GM19035 (cell line): Measurements from ENCODE around the gene TOX2.

Source experiments
- ATAC-seq: cut with Tn5 transposase; IDR thresholded peaks from one replicate; pipeline ENCODE4 v1.9.1; 2021; ENCODE audit not compliant: unreplicated experiment

Gene TOX2

DNA sequence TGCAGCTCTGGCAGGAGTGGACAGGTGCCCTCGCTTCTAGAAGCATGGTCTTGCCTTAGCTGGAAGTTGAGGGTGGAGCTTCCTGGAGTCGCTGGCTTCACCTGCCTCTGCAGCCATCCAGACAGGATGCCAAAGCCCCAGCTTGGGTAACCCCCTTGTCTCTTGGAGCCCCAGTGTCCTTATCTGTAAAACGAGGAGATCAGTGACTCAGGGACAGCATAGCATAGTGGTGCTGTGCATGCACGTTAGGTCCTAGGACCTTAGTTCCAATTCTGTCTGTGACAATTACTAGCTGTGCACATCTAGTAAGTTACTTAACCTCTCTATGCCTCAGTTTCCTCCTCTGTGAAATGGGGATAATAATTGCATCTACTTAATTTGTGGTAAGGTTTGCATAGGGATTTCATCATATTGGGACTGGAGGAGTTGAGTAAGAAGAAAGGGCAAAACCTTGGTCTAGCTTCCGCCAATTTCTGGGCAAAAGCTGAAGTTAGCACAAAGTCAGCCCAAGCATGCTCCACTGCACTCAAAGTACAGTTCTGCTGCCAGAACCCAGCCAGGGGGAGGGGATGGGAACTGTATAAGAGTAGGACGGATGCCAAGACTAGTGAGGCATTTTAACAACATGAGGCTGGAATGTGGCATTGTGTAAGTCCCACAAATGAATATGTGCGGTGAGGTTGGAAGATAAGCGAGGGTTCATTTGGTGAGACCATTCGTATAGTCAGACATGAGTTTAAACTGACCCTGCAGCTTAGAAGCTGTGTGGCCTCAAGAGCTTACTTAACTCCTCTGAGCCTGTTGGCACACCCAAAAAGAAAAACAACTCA is 24.5 kb downstream of the TOX2 start:
- no peak for ATAC-seq

DNA sequence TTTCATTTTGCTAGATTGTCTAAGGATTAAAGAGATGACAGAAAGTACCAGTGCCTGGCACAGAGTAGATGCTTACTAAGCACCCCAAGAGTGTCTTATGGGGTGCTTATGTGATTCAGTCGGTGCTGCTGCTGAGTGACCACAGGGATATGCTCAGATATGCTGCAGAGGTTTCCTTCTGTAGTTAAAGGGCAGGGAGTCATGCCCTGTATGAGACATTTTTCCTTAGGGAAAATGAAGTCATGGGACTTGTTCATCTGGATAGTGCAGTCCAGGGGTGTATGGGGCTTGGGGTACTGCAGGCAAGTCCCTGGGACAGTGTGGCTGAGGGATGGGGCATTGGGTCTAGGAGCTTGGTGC is 25.1 kb downstream of the TOX2 start:
- ATAC-seq = no peak

DNA sequence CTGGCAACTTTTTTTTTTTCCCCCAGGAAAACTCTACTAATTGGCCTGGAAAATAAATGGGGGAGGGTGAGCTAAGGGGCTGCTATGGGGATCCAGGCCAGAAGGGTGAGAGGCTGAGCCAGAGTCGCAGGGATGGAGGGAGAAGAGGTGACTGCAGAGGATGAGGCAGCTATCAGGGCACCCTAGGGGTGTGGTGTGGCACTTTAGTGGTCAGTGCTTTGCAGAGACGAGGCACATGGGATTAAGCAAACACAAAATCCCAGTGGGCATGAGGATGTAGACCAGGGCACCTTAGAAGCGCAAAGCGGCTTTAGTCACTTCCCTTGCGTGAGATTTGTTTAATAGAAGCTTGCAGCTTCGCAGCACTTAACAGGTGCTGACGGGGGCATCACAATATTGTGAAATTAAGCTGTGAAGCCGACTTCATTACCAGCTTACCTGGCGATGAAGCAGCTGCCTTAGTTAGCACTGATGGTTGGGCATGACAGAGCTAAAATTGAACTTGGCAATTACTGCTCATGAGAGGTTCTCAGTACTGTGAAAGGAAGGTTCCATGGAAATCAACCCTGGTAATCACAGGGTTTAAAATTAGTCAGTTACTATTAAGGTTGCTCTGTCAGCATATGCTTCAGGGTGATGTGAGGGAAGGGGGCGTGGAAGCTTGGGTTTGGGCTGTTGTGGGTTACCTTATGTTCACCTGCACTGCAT is 26.0 kb downstream of the TOX2 start:
- ATAC-seq = no peak

DNA sequence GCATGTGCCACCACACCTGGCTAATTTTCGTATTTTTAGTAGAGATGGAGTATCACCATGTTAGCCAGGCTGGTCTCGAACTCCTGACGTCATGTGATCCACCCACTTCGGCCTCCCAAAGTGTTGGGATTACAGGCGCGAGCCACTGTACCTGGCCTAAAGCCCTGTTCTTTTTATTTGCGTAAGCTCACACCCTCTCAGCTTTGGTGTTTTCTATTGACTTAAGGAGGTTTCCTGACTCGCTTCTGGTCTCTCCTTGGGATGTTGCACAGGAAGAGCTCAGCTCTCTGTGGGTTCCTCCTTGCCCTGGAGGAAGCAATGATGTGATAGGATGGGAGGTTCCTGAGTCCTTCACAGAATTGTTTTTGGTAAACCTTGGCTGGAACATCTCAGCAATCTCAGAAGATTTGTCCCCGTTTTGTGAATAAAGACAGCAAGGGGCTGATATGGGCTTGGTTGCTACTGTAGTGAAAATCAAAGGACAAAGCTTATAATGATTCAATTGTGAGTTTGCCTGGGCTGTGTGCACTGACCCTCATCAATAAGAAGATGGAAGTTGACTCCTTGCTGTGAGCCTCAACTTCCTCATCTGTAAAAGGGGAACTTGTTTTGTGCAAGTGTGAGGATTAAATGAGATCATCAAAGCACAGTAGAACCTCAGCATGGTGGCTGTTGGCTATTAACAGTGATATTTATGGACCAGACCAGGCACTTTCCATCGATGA is 27.0 kb downstream of the TOX2 start:
- ATAC-seq = no peak

DNA sequence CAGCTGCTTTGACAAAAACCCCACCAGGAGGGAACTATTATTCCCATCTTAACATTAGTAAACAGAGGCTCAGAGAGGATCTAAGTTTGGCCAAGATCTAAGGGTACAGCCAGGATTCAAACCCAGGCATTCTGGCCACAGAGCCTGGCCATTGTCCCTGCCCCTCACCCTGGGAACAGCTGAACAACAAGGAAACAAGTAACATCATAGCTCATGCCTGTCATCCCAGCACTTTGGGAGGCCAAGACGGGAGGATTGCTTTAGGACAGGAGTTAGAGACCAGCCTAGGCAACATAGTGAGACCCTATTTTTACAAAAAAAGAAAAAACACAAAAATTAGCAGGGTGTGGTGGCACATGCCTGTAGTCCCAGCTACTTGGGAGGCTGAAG is 27.5 kb downstream of the TOX2 start:
- ATAC-seq = no peak

DNA sequence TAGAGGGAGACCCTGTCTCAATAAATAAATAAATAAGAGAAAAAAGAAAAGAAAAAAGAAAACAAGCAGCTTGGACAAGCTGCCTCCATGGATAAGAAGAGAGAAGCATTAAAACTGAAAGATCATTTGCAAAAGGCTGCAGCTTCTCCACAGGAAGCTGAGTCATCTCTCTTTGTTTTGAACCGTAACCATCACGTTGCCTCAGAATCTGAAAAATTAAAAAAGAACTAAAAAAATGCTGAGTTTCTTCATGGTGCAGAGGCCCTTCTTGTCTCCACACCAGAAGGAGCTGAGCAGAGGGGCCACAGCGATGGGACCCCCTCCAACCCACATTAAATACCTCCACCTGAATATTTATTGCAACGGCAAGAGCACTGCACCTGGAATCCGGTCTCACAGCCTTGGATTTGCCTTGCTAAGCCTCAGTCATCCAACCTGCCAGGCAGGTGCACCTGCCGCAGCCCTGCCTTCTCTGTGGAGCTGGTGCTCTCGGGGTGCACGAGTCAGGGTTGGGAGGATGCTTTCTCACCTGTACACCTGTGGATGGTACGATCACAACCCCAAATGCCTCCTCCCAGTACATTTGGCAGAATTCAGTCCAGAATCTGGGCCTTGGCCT is 28.1 kb downstream of the TOX2 start:
- ATAC-seq = peak; percentile 48

DNA sequence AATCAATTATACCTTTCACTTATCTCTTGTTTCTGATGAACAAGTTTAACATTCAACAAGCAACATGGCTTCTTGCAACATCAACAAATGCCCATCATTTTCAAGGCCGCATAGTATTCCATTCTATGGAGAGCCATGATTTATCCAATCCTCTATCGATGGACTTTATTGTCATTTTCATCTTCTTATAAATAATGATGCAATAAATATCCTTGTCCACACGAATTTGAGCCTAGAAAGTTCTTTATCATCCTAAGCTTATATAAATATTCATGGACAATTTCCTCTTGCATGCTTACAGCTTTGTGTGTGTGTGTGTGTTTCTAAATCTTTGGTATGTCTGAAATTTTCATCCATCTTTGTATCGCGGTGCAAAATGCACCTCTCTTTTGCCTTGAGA is 29.1 kb downstream of the TOX2 start:
- no peak for ATAC-seq

DNA sequence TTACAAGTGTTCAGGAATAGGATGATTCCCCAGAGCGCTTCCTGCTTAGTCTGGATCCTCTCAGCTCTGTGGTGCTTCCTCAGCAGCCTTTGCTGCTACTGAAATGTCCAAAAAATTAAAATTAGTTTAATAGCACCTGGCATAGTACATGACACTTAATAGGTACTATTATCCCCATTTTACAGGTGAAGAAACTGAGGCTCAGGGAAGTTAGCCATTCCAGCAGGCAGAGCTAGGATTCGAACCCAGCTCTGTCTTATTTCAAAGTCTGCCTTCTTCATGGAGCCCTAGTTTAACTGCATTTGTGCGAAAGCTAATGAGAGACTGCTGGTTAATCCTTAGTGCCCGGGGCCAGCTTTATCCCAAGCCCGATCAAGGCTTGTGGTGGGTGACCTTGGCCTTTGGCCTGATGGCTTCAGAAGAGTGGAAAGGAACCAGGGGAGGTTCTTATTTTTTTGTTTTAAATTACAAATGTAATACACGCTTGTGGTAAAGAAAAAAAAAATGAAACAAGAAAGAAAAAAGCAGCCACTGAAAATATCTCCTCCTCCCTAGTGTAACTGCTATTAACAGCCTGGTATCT is 30.1 kb downstream of the TOX2 start:
- no peak for ATAC-seq

DNA sequence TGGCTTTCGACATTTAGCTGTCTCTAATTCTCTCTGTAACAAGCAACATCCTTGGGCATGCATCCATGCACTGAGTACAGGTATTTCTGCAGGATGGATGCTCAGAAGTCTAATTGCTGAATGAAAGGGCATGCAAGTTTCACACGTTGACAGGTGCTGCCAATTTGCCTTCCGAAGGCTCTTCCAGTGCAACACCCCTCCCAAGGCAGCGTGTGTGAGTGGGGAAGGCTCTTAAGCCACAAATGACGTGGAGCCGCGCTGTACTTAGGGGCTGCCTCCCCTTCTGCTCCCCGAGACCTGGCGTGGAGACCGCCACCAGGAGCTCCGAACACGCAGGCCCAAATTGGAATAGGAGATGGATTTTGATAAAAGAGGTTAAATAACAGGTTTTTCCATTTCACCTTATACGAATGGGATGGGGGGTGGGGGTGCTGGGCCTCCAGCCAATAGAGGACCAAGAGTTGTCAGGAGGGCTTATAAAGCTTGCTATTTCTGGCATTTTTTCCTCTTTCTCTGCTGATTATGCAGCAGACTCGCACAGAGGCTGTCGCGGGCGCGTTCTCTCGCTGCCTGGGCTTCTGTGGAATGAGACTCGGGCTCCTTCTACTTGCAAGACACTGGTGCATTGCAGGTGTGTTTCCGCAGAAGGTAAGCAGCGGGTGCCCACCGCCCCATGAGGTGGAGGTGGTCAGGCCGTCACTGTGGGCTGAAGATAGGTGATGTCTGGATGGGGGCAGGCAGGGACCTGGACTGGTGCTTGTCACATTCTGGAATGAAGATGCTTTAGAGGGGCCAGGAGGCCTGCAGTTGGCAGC is 30.9 kb downstream of the TOX2 start:
- ATAC-seq = no peak

DNA sequence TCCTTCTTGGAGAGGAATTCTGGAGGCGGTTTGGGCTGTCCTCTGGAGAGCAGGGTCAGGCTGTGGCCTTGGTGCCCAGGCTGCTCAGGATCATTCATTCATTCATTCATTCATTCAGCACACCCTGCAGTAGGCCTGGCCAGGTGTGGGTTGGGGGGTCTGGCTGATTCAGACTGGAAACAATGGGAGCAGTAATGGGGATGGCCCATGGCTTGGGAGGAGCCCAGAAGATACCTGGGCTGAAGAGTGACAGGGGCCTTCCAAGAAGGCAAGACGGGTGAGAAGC is 31.5 kb downstream of the TOX2 start:
- ATAC-seq = no peak

DNA sequence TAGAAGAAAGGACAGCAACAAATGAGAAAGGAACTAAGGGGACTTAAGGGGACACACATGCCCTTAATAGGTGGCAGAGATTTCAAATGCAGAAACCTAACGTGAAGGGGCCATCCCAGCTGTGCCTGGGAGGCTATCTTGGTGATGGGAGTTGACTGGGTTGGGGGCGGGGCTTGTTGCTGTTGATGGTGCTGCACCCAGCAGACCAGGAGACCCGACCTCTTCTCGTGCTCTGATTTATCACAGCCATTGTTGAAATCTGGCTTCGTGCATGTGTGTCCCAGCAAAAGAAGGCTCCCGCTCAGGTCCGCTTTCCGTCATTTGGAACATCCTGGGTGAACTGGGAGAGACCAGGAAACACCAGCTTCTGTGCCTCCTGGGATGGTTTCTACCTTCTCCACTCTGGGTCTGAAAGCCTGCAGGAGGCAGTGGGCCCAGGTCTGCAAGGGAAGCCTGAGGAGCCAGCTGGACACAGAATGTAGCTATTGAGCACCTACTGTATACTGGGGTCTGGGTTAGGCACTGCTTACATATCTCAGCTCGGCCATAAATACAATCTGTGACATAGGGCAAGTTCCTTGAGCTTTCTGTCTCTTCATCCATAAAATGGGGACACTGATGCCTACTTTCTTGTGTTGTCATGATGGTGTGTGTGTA is 32.1 kb downstream of the TOX2 start:
- no peak for ATAC-seq

DNA sequence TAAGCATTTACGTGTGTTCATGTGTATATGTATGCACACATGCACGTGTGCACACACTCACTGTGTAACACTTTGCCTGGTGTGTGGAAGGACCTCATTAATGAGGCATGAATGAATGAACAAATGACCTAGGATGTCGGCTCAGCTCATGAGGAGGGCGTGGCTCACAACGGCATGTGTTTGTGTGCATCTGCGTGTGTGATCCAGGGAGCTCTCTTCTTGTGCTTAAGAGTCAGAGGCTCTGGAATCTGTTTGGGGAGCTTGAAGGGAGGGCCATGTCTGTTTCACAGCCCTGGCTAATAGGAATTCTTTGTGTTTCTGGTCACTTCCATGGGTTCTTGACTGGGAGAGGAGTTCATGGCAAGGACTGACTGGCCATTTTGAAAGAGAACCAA is 32.7 kb downstream of the TOX2 start:
- ATAC-seq = no peak

DNA sequence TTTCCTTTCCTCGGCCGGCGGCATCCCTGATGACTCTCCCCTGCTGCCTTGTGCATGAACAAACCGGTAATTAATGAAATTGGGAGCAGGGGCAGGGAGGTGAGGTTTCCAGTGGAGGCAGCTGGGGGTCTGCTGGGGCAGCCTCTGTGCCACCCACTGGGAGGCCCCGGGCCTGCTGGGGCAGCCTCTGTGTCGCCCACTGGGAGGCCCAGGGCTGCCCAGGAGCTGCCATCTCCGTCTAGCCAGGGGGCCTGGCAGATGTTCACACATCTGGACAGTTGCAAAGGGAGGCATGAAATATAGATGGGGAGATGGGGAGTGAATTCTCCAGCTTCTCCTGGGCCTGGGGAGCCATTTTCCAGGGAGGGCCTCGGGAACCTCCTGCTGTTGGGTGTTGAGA is 33.8 kb downstream of the TOX2 start:
- no peak for ATAC-seq

DNA sequence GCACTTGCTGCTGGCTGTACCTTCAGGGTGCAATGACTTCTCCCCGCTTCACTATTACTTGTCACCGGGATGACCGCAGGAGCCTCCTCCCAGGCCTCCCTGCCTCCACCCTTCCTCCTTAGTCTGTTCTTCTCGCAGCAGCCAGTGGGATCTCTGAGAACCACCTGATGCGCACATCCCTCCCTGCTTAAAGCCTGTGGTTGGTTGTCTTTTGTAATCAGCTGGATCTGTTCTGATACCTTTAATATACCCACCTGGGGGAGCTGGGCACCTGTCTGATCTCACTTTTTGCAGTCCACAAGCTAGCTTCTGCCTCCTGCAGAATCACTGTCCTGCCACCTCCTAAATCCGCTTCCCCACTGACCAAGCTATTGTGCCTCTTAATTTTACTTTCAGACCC is 34.6 kb downstream of the TOX2 start:
- ATAC-seq = no peak

DNA sequence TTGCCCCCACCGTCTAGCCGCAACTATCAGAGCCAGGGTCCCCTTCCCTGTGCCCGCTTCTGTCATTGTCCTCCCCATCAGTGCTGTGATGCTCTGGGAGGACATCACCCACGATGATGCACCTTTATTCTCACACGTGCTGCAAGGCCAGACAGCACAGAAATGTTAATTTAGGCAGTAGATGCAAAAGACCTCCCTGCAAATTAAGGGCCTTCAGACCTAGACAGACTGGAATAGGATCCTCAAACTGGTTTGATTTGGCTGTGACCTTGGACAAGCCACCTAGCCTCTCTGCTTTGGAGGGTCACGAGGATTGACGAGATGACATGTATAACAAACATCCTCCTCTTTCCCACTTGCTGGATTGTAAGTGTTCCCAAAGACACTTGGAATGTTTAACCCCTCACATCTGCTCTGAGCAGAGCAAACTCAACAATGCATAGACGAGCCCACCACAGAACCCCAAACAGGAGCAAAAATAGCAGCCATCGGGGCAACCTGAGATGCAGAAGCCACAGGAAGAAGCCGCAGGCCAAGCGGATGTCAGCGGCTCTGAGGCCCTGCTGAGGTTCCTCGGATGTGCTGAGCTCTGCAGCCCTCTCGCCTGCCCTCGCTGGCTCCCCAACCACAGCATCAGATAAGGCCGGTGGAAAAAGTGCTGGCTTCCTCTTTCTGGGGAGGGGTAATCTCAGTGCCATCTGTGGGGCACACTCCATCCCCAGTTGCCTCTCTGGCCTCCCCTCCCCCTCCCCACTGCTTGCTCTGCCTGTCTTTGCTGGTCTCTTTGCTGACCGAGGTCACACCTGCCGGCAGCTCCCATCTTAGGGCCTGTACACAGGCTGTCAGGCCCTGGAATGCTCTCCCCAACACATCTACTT is 35.3 kb downstream of the TOX2 start:
- ATAC-seq = peak; percentile 74

DNA sequence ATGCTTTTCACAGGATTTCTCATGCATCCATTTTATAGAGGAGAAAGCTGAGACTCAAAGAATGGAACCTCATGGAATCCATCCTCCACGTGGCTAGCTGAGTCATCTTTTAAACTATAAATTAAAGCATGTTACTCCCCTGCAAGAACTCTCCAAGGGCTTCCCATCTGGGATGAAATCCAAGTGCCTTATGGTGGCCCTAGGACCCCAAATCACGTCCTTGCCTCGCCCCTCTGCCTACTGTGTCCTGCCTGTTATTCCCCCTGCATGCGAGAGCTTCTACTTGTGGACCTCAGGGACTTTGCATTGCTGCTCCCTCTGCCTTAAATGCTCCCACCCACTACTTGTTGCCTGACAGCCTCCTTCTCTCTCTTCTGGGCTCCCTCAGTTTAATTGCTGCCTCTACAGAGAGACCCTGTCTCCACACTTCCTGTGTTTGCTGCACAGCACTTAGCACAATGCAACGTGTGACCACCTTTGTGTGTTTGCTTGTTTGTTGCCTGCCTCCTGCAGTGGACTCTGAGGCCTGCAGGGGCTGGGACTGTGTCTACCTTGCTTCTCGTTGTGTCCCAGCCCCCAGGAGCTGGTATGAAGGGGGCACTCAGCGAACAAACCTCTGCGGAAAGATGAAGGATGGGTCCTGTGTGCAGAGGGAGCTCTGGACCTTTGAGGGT is 39.4 kb downstream of the TOX2 start:
- ATAC-seq = no peak

DNA sequence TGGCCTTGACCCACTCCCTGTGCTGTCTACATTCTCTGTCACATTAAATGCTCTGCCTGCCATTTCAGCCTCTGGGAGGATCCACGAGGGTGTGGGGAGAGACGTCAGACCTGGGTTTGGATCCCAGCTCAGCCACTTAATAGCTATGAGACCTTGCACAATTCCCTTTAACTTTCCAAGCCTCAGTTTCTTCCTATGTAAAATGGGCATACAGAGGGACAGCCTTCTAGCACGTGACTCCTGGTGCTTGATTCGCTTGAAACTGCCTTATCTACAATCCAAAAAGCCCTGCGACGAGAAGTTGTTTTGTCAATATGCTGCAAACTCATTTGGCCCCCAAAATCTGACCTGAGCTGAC is 40.0 kb downstream of the TOX2 start:
- ATAC-seq = no peak

DNA sequence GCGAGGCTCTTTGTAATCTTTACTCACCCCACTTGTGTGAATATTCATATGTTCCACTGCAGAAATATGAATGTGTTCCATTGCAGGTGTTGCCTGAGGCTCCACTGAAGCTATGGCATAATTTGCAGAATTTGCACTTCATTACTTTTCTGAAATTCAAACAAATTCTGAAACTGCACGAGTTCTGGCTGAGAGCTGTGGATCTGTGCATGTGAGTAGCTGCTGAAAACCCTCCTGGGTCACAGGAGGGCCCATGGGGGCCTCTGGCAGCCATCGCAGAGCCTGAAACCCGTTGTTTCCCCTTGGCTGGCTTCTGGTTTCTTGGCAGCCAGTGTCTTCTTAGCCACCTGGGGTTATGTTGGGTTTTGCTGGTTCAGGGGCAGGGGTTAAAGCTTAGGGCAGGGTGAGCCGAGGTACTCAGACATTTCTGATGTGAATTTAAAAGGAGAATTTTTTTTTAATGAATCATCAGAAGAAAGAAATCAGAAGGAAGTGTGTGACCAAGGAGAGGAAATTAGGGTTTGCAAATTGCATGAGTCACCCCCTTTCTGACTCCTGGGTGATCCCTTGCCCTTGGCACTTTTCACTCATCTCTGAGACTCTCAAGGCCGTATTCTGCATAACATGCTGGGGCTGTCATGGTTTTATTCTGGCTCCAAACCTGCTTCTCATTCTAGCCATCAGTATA is 40.6 kb downstream of the TOX2 start:
- ATAC-seq = peak; percentile 49
